Measurements from ENCODE around the gene SOX18.

SOX18 gene

GRCh38 chr20:64006490-64006889 lies 42.9 kb downstream of the SOX18 start:
- TF ChIP-seq CTCF (IDR thresholded peaks at IDR 0.05; ENCODE audit: low read depth, low read length) = no peak
- no peak overlapping the region for H3K4me3 ChIP-seq (replicated peaks in 1 of 2; ENCODE audit: low read depth in 2 of 2, low read length in 2 of 2)
- no peak for DNase-seq (ENCODE audit: low read depth in 2 of 2)

- no peak overlapping the region for H3K4me3 ChIP-seq (replicated peaks in 1 of 2; ENCODE audit: low read depth in 2 of 2, low read length in 2 of 2)
- no peak for TF ChIP-seq CTCF (IDR thresholded peaks at IDR 0.05; ENCODE audit: low read depth, low read length)
- peak; percentile 14 to 22 for DNase-seq (ENCODE audit: low read depth in 2 of 2)
These were observed 44.0 kb downstream of the SOX18 start for GRCh38 chr20:64005394-64005793.

- no peak for DNase-seq (ENCODE audit: low read depth in 2 of 2)
- no peak overlapping the region for H3K4me3 ChIP-seq (replicated peaks in 1 of 2; ENCODE audit: low read depth in 2 of 2, low read length in 2 of 2)
- TF ChIP-seq CTCF (IDR thresholded peaks at IDR 0.05; ENCODE audit: low read depth, low read length) = no peak
These were observed 45.3 kb downstream of the SOX18 start for GRCh38 chr20:64003960-64004725.

- H3K4me3 ChIP-seq (replicated peaks in 1 of 2; ENCODE audit: low read depth in 2 of 2, low read length in 2 of 2) = no peak overlapping the region
- TF ChIP-seq CTCF (IDR thresholded peaks at IDR 0.05; ENCODE audit: low read depth, low read length) = no peak
- no peak for DNase-seq (ENCODE audit: low read depth in 2 of 2)
These were observed 47.8 kb downstream of the SOX18 start for GRCh38 chr20:64001607-64002011.

- no peak for DNase-seq (ENCODE audit: low read depth in 2 of 2)
These were observed 48.5 kb downstream of the SOX18 start for GRCh38 chr20:64000906-64001305.

More at GRCh38 chr20:64000906-64001305, 48.5 kb downstream of the SOX18 start:
- no peak overlapping the region for H3K4me3 ChIP-seq (replicated peaks in 1 of 2; ENCODE audit: low read depth in 2 of 2, low read length in 2 of 2)
- no peak for TF ChIP-seq CTCF (IDR thresholded peaks at IDR 0.05; ENCODE audit: low read depth, low read length)

Data from cardiac fibroblast (primary cell).